Panc1 (cell line): ENCODE data around the gene PLCE1. TPM values are rescaled to one million over a fixed set of nuclear protein-coding genes. Genes with fewer than 3 reads are reported as not detected.

ENCODE experiments used
- ATAC-seq: fragments of 200-7000 bp; cut with Tn5 transposase; 2 replicates; pipeline ENCODE4 v1.9.1; 2020; ENCODE audit warnings: mild to moderate bottlenecking, moderate library complexity
- BruUV-seq: library from RNA; stranded (reverse); fragments of 400-500 nt; replicated peaks from 2 replicates; lab custom pipeline; 2021; lab: Mats Ljungman, UMichigan
- CTCF ChIA-PET: fragments of 300-600 bp; sonication (Branson Sonifier 250); formaldehyde crosslinking; loops from one replicate; lab custom pipeline; 2022; ENCODE audit warnings: antibody characterized with exemption; lab: Charles Lee
- POLR2A ChIA-PET: fragments of 300-600 bp; sonication (Branson Sonifier 250); formaldehyde crosslinking; loops from one replicate; lab custom pipeline; 2022; ENCODE audit warnings: antibody characterized with exemption; lab: Charles Lee
- DNase-seq: peaks from one replicate; pipeline ENCODE4 v3.0.0-alpha.2; 2010; ENCODE audit warnings: low read depth, low spot score
- H3K27ac ChIP-seq: 2 replicates; pipeline ENCODE4 v1.5.1; 2011; ENCODE audit warnings: mild to moderate bottlenecking, low read length, inconsistent platforms
- H3K27me3 ChIP-seq: fragments of 200-500 bp; sonication (Bioruptor generic); 2 replicates; pipeline ENCODE4 v1.6.0; 2014; ENCODE audit warnings: low read length, inconsistent platforms; ENCODE audit not compliant: control insufficient read depth, insufficient read depth
- H3K36me3 ChIP-seq: fragments of 200-500 bp; sonication (Bioruptor generic); 2 replicates; pipeline ENCODE4 v1.5.1; 2014; ENCODE audit warnings: inconsistent platforms, mild to moderate bottlenecking, low read length, moderate library complexity; ENCODE audit not compliant: control insufficient read depth, insufficient read depth
- H3K4me1 ChIP-seq: 2 replicates; pipeline ENCODE4 v1.5.1; 2011; ENCODE audit warnings: inconsistent platforms, mild to moderate bottlenecking, low read length, moderate library complexity; ENCODE audit not compliant: control insufficient read depth, insufficient read depth
- H3K4me3 ChIP-seq, 2 experiments: 2 replicates each; pipeline ENCODE4 v1.5.1; 2011 to 2012; ENCODE audit warnings: low read depth in 2 of 2, low read length in 2 of 2, mild to moderate bottlenecking in 2 of 2, inconsistent platforms in 1 of 2, moderate library complexity in 1 of 2
- H3K9me3 ChIP-seq: fragments of 200-500 bp; sonication (Bioruptor generic); 2 replicates; pipeline ENCODE4 v1.5.1; 2014; ENCODE audit warnings: low read depth, mild to moderate bottlenecking, inconsistent platforms, low read length, moderate library complexity; ENCODE audit not compliant: control insufficient read depth, insufficient read depth
- CTCF ChIP-seq: fragments of 450-650 bp; IDR thresholded peaks from 2 replicates; pipeline ENCODE4 v1.5.1; 2017; ENCODE audit warnings: mild to moderate bottlenecking
- POLR2AphosphoS5 ChIP-seq: IDR thresholded peaks from 2 replicates; pipeline ENCODE4 v1.6.1; 2012; ENCODE audit warnings: mild to moderate bottlenecking, low read depth, low read length, moderate library complexity
- SIN3A ChIP-seq: IDR thresholded peaks from 2 replicates; pipeline ENCODE4 v1.6.1; 2012; ENCODE audit warnings: low read depth, mild to moderate bottlenecking, low read length, moderate library complexity, borderline replicate concordance; ENCODE audit not compliant: insufficient read depth
- TCF7L2 ChIP-seq: IDR thresholded peaks from 2 replicates; pipeline ENCODE4 v1.6.1; 2011; ENCODE audit warnings: mild to moderate bottlenecking, low read depth, low read length, inconsistent platforms
- in situ Hi-C: cut with HindIII; loops from 2 replicates; pipeline ENCODE4 v1.10.0; 2016; ENCODE audit warnings: low sequenced_read_pairs, low pct_unique_long_range_greater_than_20kb
- intact Hi-C: fragments of 100-400 bp; cut with micrococcal nuclease; formaldehyde crosslinking; loops from one replicate; pipeline ENCODE4 v1.10.0; 2022; ENCODE audit not compliant: unreplicated experiment
- total RNA-seq: library from RNA; stranded (reverse); gene quantifications from one replicate; pipeline ENCODE4 v1.2.1, GENCODE V29; 2021; ENCODE audit not compliant: unreplicated experiment
- TF ChIP-seq, protein P1 (sequence below), 2 experiments: IDR thresholded peaks; 2 replicates each; pipeline ENCODE4 v1.6.1; 2011 to 2012; ENCODE audit warnings: low read depth in 2 of 2, control low read depth in 1 of 2, low read length in 1 of 2, mild to moderate bottlenecking in 1 of 2, moderate library complexity in 1 of 2; ENCODE audit not compliant: insufficient read depth in 1 of 2

Gene PLCE1
- total RNA-seq, 1 experiment from 2014 or later: 39.7 TPM

GRCh38 chr10:94008526-94008925 is 14.8 kb downstream of the PLCE1 start:
- no peaks in the 10 kb centered on the region for H3K36me3 ChIP-seq
- ChIA-PET POLR2A (interaction anchor here (0.7 kb wide), 1 partner anchor 216 kb away, joined by 7 read pairs; no protein-coding TSS in a partner anchor), CTCF (interaction anchor here (0.6 kb wide), 1 partner anchor 37 kb away, joined by 3 read pairs; no protein-coding TSS in a partner anchor)
- H3K27ac ChIP-seq: no peak overlapping the region
- no peaks in the 10 kb centered on the region for H3K9me3 ChIP-seq
- H3K27me3 ChIP-seq: no peaks in the 10 kb centered on the region
- DNase-seq (no peak), ATAC-seq (no peak)
- intact Hi-C loops (no loop called here), in situ Hi-C loops (no loop called here)
- H3K4me1 ChIP-seq: peaks cover 46% of the 10 kb centered on the region
- no TSS peak for BruUV-seq
- TF ChIP-seq TCF7L2: no peak
- TF ChIP-seq, protein P1, sequence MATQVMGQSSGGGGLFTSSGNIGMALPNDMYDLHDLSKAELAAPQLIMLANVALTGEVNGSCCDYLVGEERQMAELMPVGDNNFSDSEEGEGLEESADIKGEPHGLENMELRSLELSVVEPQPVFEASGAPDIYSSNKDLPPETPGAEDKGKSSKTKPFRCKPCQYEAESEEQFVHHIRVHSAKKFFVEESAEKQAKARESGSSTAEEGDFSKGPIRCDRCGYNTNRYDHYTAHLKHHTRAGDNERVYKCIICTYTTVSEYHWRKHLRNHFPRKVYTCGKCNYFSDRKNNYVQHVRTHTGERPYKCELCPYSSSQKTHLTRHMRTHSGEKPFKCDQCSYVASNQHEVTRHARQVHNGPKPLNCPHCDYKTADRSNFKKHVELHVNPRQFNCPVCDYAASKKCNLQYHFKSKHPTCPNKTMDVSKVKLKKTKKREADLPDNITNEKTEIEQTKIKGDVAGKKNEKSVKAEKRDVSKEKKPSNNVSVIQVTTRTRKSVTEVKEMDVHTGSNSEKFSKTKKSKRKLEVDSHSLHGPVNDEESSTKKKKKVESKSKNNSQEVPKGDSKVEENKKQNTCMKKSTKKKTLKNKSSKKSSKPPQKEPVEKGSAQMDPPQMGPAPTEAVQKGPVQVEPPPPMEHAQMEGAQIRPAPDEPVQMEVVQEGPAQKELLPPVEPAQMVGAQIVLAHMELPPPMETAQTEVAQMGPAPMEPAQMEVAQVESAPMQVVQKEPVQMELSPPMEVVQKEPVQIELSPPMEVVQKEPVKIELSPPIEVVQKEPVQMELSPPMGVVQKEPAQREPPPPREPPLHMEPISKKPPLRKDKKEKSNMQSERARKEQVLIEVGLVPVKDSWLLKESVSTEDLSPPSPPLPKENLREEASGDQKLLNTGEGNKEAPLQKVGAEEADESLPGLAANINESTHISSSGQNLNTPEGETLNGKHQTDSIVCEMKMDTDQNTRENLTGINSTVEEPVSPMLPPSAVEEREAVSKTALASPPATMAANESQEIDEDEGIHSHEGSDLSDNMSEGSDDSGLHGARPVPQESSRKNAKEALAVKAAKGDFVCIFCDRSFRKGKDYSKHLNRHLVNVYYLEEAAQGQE (IDR thresholded peaks at IDR 0.05; ENCODE audit: insufficient read depth in 1 of 2, low read depth in 2 of 2, low read length in 1 of 2): no peak
- no peak for TF ChIP-seq POLR2AphosphoS5
- no peak for TF ChIP-seq CTCF
- TF ChIP-seq SIN3A: no peak
- no peak overlapping the region for H3K4me3 ChIP-seq

DNA sequence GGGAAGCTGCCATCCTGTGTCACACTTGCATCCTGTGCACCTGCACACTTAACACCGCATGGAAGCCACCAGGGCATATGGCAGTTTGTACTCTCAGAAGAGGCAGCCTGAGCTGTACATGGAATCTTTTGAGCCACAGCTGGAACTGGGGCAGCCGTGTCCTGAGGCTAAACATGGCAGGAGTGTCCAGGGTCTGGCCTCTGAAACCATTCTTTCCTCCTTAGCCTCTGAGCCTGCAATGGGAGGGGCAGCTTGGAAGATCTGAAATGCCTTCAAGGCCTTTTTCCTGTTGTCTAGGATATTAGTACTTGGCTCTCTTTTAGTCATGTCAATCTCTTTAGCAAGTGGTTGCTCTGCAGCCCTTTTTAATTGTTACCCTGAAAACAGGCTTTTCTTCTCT is 16.4 kb downstream of the PLCE1 start:
- Histone ChIP-seq H3K27me3 (no peaks in the 10 kb centered on the region), H3K36me3 (no peaks in the 10 kb centered on the region), H3K4me3 (no peak overlapping the region), H3K4me1 (peaks cover 48% of the 10 kb centered on the region), H3K9me3 (no peaks in the 10 kb centered on the region), H3K27ac (no peak overlapping the region)
- ATAC-seq (no peak), DNase-seq (no peak)
- ChIA-PET CTCF (no interaction called here), POLR2A (no interaction called here)
- in situ Hi-C loops (no loop called here), intact Hi-C loops (no loop called here)
- TF ChIP-seq CTCF (no peak), SIN3A (no peak), POLR2AphosphoS5 (no peak), TCF7L2 (no peak)
- TF ChIP-seq, protein P1 (IDR thresholded peaks at IDR 0.05; ENCODE audit: insufficient read depth in 1 of 2, low read depth in 2 of 2, low read length in 1 of 2): no peak
- BruUV-seq: no TSS peak
